NCI-H1105 treated with DMSO at 0.1 percent for 48 hours (cell line): ENCODE data around the gene LRP2.

ENCODE experiments used
- DNase-seq: peaks from one replicate; lab custom pipeline; 2025; lab: John Stamatoyannopoulos, UW

Gene LRP2

GRCh38 chr2:169090133-169090820, 272.1 kb downstream of the LRP2 start:
- DNase-seq: no peak

- no peak for DNase-seq
Observed at GRCh38 chr2:169089182-169089581, 273.2 kb downstream of the LRP2 start.

- DNase-seq: no peak
Observed at GRCh38 chr2:169087757-169088379, 274.5 kb downstream of the LRP2 start.

GRCh38 chr2:169086893-169087467, 275.4 kb downstream of the LRP2 start:
- DNase-seq: no peak

GRCh38 chr2:169082995-169083394, 279.3 kb downstream of the LRP2 start:
- DNase-seq: no peak

- DNase-seq: no peak
Observed at GRCh38 chr2:169081551-169081950, 280.8 kb downstream of the LRP2 start.

- no peak for DNase-seq
Observed at GRCh38 chr2:169080250-169081069, 281.9 kb downstream of the LRP2 start.

- DNase-seq: no peak
Observed at GRCh38 chr2:169077674-169078240, 284.6 kb downstream of the LRP2 start.
